KOPT-K1 (cell line): Measurements from ENCODE around the gene ANKRD34A.

Experiments
- H3K27ac ChIP-seq: fragments of 200-600 bp; sonication (generic); 2 replicates; pipeline ENCODE4 v1.5.1; 2016; ENCODE audit warnings: antibody characterized with exemption, mild to moderate bottlenecking, low read depth, low read length; ENCODE audit not compliant: poor library complexity, severe bottlenecking
- H3K36me3 ChIP-seq: fragments of 200-600 bp; sonication (generic); 2 replicates; pipeline ENCODE4 v1.5.1; 2017; ENCODE audit warnings: antibody characterized with exemption, mild to moderate bottlenecking, low read length, moderate library complexity; ENCODE audit not compliant: insufficient read depth
- H3K9me3 ChIP-seq: fragments of 200-600 bp; sonication (generic); 2 replicates; pipeline ENCODE4 v1.5.1; 2017; ENCODE audit warnings: antibody characterized with exemption, low read length, mild to moderate bottlenecking; ENCODE audit not compliant: insufficient read depth, poor library complexity, severe bottlenecking

Gene ANKRD34A

GRCh38 chr1:145962157-145963102 is 1.9 kb downstream of the ANKRD34A start:
- no peaks in the 10 kb centered on the region for H3K36me3 ChIP-seq
- H3K27ac ChIP-seq = no peak overlapping the region
- peaks cover 8% of the 10 kb centered on the region for H3K9me3 ChIP-seq

GRCh38 chr1:145961425-145962156 is 2.8 kb downstream of the ANKRD34A start:
- Histone ChIP-seq H3K36me3 (no peaks in the 10 kb centered on the region), H3K27ac (peak overlapping the region; percentile 22), H3K9me3 (no peaks in the 10 kb centered on the region)

- peak overlapping the region; percentile 22 for H3K27ac ChIP-seq
- no peaks in the 10 kb centered on the region for H3K9me3 ChIP-seq
- no peaks in the 10 kb centered on the region for H3K36me3 ChIP-seq
These were observed 3.3 kb downstream of the ANKRD34A start for GRCh38 chr1:145961109-145961424.

- no peaks in the 10 kb centered on the region for H3K9me3 ChIP-seq
- peak overlapping the region; percentile 22 for H3K27ac ChIP-seq
- H3K36me3 ChIP-seq = no peaks in the 10 kb centered on the region
These were observed 3.8 kb downstream of the ANKRD34A start for GRCh38 chr1:145960468-145961108.

- Histone ChIP-seq H3K36me3 (no peaks in the 10 kb centered on the region), H3K27ac (no peak overlapping the region), H3K9me3 (no peaks in the 10 kb centered on the region)
These were observed 4.4 kb downstream of the ANKRD34A start for GRCh38 chr1:145959957-145960467.

- H3K27ac ChIP-seq = no peak overlapping the region
- no peaks in the 10 kb centered on the region for H3K9me3 ChIP-seq
- no peaks in the 10 kb centered on the region for H3K36me3 ChIP-seq
These were observed 5.0 kb downstream of the ANKRD34A start for GRCh38 chr1:145959333-145959732.

GRCh38 chr1:145958734-145959133 is 5.6 kb downstream of the ANKRD34A start:
- no peak overlapping the region for H3K27ac ChIP-seq
- H3K36me3 ChIP-seq = peaks cover 5% of the 10 kb centered on the region; the same call in 1 of the 2 replicates

GRCh38 chr1:145957443-145958319 is 6.7 kb downstream of the ANKRD34A start, which contains the start of gene LIX1L:
TSS of gene LIX1L (minus strand) at chr1:145958017. CDS start at chr1:145957927, 90 bp downstream.
- Histone ChIP-seq H3K27ac (peak within 1 kb of the TSS; percentile 88), H3K36me3 (peaks cover 10% of the 10 kb centered on the region; the same call in 1 of the 2 replicates), H3K9me3 (no peaks in the 10 kb centered on the region)

More at GRCh38 chr1:145958734-145959133, 5.6 kb downstream of the ANKRD34A start:
- no peaks in the 10 kb centered on the region for H3K9me3 ChIP-seq

GRCh38 chr1:145956781-145957442 is 7.5 kb downstream of the ANKRD34A start:
- Histone ChIP-seq H3K9me3 (no peaks in the 10 kb centered on the region), H3K36me3 (peaks cover 13% of the 10 kb centered on the region), H3K27ac (peak overlapping the region; percentile 88)

GRCh38 chr1:145956361-145956760 is 8.0 kb downstream of the ANKRD34A start:
- Histone ChIP-seq H3K9me3 (no peaks in the 10 kb centered on the region), H3K36me3 (peaks cover 15% of the 10 kb centered on the region), H3K27ac (peak overlapping the region; percentile 88)

GRCh38 chr1:145955436-145955835 is 8.9 kb downstream of the ANKRD34A start:
- Histone ChIP-seq H3K27ac (no peak overlapping the region), H3K36me3 (peaks cover 15% of the 10 kb centered on the region), H3K9me3 (no peaks in the 10 kb centered on the region)

- Histone ChIP-seq H3K36me3 (peaks cover 27% of the 10 kb centered on the region), H3K9me3 (no peaks in the 10 kb centered on the region), H3K27ac (no peak overlapping the region)
These were observed 10.5 kb downstream of the ANKRD34A start for GRCh38 chr1:145953861-145954260.

GRCh38 chr1:145952903-145953302 is 11.5 kb downstream of the ANKRD34A start:
- no peak overlapping the region for H3K27ac ChIP-seq
- H3K36me3 ChIP-seq = peaks cover 35% of the 10 kb centered on the region
- H3K9me3 ChIP-seq = no peaks in the 10 kb centered on the region

- Histone ChIP-seq H3K36me3 (peaks cover 47% of the 10 kb centered on the region), H3K27ac (no peak overlapping the region), H3K9me3 (no peaks in the 10 kb centered on the region)
These were observed 12.8 kb downstream of the ANKRD34A start for GRCh38 chr1:145951526-145951925.
